HG03520 (cell line): ENCODE results near the gene ADCY5.

Experiments used
- ATAC-seq: cut with Tn5 transposase; IDR thresholded peaks from one replicate; pipeline ENCODE4 v1.9.1; 2021; ENCODE audit warnings: mild to moderate bottlenecking, moderate library complexity; ENCODE audit not compliant: unreplicated experiment

ADCY5 gene

GRCh38 chr3:123346021-123346420 lies 102.9 kb downstream of the ADCY5 start:
- ATAC-seq, result no peak

DNA sequence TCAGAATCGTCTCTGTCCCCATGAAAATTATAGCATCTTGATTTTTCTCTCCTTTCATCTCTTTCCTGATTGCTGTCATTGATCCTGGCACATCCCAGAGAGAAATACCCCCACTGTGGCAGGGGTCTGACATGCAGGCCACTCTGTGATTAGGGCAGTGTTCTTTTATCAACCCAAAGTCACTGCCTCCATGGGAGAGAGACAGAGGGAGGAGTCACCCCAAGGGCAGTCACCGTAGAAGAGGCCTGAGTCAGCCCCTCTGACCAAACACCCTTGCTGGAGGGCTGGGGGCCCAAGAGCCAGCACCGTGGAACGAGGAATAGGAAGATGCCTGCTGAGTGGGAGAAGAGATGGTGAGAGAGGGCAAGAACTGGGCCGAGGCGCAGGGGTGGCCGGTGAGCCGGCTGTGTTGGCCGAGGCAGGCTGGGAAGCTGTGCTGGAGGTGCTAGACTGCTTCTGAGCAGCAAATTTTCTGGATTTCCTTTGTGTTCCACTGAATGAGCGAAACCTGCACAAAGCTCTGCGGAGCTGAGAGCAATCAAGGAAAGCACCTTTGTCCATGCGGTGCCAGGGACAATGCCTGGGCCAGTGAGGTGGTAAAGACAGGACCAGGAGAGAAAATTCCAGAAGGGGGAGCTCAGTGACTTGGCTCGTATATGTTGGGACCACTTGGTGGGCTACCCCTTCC lies 103.8 kb downstream of the ADCY5 start:
- no peak for ATAC-seq

- no peak for ATAC-seq
These were observed 104.5 kb downstream of the ADCY5 start for GRCh38 chr3:123344175-123344906.

DNA sequence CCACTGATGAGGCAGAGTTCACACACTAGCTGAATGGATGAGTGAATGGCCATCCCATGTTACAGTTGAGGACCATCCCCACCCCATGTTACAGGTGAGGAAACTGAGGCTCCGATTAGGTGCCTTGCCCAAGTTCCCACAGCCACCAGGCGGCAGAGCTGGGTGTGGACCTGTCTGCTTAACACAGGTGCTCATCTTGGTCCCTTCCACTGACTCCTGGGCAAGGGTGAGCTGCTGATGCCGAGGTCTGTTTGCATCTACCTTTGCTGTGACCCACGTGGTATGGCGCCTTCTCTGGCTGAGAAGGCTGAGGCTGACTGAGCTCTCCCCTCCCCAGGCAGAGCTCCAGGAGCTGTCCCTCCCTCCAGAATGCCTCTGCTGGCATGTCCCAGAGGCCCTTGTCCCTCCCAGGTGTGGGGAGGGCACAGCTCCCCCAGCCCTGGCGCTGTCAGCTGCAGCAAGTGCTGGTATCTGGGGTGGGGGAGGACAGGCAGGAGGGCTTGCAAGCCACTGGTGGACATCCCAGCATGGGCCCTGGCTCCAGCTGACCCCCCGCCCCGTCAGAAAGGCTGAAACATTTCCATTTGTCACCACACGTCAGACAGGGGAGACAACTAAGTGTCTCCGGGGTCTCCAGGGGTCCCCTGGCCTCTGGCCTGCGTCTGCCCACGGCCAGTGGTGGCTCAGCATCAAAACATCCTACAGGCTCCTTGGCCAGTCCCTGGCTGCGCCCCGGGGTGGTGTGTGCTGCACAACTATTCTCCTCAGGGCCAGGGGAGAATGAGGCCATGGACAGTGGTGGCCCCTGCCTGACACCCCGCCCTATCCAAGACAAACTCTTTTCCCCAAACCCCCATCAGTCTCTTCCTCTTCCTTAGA lies 105.4 kb downstream of the ADCY5 start:
- ATAC-seq, result no peak

DNA sequence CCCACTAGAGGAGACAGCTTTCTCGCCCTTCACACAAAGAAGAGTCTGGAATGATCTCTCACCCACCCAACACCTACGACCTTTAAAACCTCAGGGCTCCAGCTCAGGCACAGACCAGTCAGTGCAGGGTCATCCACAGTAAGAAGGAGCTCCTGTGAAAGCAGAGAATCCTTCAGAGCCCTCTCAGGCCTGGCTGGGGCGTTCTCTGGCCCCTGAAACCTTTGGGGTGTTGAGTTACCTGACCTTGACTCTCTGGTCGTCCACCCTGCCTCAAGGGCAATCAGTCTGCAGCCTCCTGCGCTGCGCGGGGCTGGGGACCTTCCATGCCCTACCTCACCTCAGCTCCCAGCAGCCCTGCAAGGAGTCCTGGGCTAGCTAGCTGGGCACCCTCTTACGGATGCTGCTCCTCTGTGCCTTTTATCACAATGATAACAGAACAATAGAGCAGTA lies 106.2 kb downstream of the ADCY5 start:
- ATAC-seq, result no peak

DNA sequence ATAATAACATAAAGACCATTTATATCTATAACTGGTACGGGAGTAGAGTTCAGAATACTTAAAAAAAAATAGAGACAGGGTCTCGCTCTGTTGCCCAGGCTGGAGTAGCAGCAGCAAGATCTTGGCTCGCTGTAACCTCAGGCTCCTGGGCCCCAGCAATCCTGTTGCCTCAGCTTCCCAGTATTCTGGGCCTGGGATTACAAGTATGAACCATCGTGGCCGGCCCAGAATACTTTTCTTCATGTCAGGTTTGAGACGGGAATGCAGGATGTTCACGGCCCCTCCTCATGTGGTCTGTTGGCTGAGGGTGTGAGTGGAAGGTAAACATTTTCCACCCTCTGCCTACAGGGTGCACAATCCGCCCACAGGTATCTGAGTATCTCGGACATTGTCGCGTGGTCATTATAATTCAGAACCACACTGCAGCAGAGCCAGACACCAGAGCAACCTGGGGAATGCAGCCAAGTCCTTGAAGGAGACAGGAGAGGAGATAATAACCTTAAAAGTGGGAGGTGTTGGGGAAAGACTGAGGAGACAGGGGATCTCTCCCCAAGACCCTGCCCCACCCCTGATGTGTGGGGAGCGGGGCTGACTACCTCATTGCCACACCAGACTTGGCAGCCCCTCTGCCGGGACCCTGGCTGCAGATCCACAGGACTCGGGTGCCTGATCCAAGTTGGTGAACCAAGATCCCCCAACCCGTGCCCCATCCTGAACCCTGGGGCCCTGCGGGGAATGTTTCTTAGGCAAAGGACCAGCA lies 106.8 kb downstream of the ADCY5 start:
- no peak for ATAC-seq

DNA sequence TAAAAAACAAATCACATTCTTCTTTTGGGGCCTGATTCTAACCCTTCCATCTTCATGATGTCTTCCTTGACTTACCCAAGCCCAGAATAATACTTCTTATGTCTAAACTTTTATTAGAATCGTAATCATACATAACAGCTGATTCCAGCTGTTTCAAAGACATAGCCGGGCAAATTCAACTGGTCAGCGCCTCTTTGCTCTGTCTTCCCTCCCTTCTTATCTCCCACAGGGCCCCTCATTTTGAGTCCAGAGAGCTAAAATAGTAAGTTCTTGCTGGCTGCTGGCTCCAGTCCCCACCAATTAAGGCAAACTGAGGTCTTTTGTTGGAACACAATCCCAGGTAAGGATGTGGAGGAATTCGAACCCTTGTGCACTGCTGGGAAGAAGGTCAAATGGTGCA lies 108.6 kb downstream of the ADCY5 start:
- ATAC-seq, result no peak

GRCh38 chr3:123339302-123339701 lies 109.6 kb downstream of the ADCY5 start:
- no peak for ATAC-seq

DNA sequence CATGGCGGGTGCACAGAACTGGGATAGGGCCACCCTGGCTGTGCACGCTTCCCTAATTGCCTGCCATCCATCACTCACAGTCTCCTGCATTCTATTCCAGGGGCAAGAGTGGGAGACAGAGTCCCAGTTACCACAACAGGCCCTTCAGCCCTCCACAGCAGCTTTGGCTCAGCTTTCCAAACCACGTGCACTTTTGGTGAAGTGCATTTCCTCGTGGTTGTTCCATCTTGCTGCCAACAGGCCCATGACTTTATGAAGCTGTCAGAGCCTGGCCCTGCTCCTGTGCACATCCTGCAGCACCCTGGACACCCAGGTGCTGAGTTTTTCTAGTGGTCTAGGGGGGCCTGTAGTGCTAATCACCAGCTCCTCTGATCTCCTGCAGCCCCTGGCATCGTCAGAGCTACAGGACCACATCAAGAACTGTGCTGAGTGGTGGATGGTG lies 110.2 kb downstream of the ADCY5 start:
- ATAC-seq, result no peak

GRCh38 chr3:123337948-123338619 lies 110.8 kb downstream of the ADCY5 start:
- no peak for ATAC-seq

- no peak for ATAC-seq
These were observed 111.7 kb downstream of the ADCY5 start for GRCh38 chr3:123337226-123337625.

DNA sequence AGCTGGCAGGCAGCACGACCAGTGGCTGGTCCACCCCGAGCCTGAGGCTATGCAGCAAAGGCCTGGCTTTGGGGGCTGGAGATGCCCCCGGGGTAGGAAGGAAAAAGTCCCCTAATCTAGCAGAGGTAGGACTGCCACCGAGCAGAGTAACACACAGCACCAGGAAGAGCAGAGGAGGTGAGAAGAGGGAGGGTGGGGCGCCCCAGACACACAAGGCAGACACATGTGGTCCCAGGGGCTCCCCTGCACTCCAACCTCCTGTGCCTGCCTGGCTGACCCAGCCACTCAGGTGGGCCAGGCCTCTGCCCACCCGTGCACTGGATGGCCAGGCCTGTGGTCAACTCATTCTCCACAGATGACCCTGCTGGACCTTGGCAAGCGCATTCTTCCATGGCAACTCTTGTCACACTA lies 112.4 kb downstream of the ADCY5 start:
- no peak for ATAC-seq

DNA sequence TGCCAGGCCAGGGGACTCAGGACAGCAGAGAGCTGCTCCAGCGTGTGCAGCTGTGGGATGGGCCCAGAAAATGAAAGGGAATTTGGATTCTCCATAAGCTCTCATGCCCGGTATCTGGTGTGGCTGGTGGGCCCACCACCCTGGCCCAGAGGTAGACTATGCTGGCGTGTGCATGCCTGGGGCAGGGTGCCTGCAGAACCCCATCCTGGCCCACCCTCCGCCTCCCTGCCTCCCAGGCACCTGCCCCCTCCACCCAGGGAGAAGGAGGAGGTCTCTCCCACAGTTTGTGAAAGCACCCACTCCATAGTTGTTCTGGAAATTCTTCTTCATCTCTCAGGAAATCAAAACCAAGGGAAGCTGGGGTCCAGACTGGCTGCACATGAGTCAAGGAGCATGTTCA lies 112.9 kb downstream of the ADCY5 start:
- no peak for ATAC-seq

DNA sequence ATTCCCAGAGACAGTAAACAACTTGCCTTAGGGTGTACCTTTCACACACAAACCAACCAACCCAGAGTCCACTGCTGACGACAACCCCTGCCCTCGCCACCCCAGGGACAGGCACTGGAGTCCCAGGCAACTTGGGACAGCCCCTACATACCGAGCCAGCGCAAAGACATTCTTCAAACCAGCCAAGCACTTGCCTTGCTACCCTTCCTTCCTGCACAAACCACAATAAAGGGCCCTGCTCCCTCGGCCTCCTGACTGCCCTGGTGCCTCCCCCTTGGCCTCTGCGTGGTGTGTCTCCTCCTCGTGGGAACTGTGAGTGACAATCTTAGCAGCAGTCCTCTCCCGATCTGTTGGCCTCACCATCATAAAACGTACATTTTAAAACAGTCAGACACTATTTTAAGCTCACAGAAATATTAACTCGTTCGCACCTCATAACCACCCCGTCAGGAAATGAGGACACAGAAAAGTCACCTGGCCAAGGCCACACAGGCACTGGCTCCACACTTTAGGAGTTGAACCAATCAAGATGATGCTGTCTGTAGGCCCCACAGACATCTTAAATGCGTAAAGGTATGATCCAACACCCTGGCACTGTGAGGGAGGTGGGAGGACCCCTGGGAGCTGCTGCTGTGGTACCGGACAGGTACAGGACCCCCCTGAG lies 113.8 kb downstream of the ADCY5 start:
- no peak for ATAC-seq

GRCh38 chr3:123334056-123334455 lies 114.8 kb downstream of the ADCY5 start:
- no peak for ATAC-seq

GRCh38 chr3:123333401-123333800 lies 115.5 kb downstream of the ADCY5 start:
- ATAC-seq, result no peak

DNA sequence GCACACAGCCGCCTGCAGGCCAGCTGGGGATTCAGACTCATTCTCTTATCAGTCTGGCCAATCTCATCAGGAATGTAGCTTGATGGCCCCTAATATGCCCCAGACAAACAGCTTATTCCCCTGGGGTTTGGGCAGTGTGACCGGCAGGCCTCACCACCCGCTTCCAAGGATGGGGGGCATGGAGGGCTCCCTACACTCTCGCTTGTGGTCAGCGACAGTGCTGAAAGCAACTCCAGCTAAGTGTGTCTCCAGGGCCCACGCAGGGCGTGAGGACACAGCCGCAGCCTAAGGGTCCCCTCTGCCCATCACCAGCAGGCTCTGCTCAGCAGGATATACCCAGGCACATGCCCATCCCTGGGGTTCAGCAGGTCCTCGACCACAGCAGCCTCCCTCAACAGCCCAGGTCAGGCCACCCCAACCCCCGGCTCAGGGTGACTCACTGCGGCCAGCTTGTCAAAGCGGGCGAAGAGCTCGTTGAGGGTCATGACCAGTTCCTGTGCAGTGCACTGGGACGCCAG lies 116.7 kb downstream of the ADCY5 start:
- no peak for ATAC-seq

DNA sequence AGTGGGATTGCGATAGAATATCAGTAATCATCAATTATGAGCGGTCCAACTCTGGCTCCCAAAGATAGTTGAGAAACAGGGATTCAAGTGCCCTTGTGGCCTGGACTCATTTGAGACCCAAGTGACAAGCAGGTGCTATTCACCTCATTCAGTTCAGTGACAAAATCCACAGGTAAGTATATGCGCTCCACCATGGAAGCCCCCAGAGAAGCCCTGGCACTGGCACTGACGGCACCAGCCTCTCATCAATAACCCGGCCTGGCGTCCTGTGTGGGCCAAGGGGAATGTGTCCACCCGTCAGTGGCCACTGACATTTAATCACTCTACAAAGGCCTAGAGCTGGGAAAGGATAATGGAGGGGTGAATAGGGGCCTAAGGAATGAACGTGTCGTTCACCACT lies 117.2 kb downstream of the ADCY5 start:
- ATAC-seq, result no peak

DNA sequence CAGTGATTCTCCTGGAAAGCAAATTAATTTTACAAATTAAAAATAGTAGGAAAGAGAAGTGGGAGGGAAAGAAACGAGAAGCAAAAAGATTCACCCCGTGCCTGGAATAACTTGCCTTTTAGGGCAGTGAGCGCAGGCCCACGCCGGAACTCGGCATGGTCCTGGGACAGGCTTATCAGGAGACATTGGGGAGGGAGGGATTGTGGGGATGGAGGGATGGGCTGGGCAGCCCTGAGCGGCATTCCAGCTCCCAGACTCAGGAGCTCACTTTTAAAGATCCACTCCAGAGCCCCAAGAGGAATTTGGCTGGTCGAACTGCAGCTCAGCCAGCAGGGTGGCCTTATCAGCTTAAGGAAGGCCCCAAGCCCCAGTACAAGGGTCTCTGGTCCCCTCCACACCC lies 117.9 kb downstream of the ADCY5 start:
- ATAC-seq, result no peak
